Endothelial cell of umbilical vein (primary cell): Measurements from ENCODE around the gene TGFBR2.

ENCODE experiments used
- GATA2 ChIP-seq: IDR thresholded peaks from 2 replicates; pipeline ENCODE4 v1.7.0; 2011; ENCODE audit warnings: low read depth, mild to moderate bottlenecking, moderate library complexity, mixed read lengths, low read length; ENCODE audit not compliant: insufficient read length, insufficient read depth
- TF ChIP-seq, protein P1 (sequence below), 2 donors: IDR thresholded peaks; 1 replicate in 1 of 2; 2 replicates in 1 of 2; pipeline ENCODE4 v1.5.1; 2011; ENCODE audit warnings: low read length in 2 of 2, mild to moderate bottlenecking in 2 of 2, moderate library complexity in 2 of 2, control low read depth in 1 of 2, inconsistent platforms in 1 of 2, low read depth in 1 of 2; ENCODE audit not compliant: insufficient read depth in 1 of 2; ENCODE audit errors: extremely low read depth in 1 of 2

DNA sequence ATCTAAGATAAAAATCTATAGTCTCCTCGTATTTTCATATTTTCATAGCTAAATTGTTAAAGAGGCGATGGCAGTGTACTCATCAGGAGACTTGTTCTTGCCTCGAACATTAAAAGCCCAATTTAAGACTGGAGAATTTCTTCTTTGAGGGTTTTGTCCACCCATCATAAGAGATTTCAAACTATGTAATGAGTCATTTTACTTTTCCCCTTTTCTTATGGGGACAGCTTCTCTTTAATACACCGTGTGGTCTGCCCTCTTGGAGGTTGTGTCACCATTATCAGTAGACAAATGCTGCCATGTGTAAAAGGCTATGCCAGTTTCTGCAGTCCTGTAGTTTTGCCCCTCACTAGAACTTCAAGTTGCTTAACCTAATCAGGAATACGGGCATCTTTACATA, 16.9 kb downstream of the TGFBR2 start:
- no peak for TF ChIP-seq GATA2
- TF ChIP-seq, protein P1, sequence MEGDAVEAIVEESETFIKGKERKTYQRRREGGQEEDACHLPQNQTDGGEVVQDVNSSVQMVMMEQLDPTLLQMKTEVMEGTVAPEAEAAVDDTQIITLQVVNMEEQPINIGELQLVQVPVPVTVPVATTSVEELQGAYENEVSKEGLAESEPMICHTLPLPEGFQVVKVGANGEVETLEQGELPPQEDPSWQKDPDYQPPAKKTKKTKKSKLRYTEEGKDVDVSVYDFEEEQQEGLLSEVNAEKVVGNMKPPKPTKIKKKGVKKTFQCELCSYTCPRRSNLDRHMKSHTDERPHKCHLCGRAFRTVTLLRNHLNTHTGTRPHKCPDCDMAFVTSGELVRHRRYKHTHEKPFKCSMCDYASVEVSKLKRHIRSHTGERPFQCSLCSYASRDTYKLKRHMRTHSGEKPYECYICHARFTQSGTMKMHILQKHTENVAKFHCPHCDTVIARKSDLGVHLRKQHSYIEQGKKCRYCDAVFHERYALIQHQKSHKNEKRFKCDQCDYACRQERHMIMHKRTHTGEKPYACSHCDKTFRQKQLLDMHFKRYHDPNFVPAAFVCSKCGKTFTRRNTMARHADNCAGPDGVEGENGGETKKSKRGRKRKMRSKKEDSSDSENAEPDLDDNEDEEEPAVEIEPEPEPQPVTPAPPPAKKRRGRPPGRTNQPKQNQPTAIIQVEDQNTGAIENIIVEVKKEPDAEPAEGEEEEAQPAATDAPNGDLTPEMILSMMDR (IDR thresholded peaks at IDR 0.05; ENCODE audit: extremely low read depth in 1 of 2, insufficient read depth in 1 of 2, low read depth in 1 of 2, low read length in 2 of 2) = no peak
